ENCODE results near the gene KCND1. TPM values are rescaled to one million over a fixed set of nuclear protein-coding genes. Genes with fewer than 3 reads are reported as not detected.

Gene KCND1
- total and polyA plus RNA-seq, 4 donors = 0.17 to 1.1 (median 0.28) TPM

DNA sequence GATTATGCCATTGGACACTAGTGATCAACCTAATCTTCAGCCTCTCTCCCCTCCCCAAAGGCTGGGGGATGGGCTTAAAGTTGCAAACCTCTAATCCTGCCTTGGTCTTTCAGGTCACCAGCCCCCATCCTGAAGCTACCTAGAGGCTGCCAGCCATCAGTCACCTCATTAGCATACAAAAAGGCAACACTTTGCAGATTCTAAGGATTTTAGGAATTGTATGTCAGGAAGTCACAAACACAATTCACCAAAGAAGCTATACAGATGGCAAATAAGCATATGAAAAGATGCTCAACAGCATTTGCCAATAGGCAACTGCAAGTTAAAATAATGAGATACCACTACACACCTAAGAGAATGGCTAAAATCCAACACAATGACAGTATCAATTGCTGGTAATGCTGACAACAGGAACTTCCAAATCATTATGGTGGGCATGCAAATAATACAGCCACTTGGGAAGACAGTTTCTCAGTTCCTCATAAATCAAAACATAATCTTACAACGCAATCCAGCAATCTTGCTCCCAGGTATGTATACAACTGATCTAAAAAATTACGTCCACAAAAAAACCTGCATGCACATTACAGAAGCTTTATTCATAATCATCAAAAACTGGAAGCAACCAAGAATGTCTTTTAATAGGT, 43.8 kb downstream of the KCND1 start:
- Histone ChIP-seq H3K9ac (ENCODE audit: low read depth in 1 of 2, low read length in 2 of 2) (no peak overlapping the region), H3K4me3 (ENCODE audit: low read depth in 1 of 3, low read length in 3 of 3) (no peak overlapping the region), H3K27me3 (ENCODE audit: control insufficient read depth in 4 of 4, insufficient read depth in 4 of 4, low read length in 3 of 4) (no peaks in the 10 kb centered on the region), H3K4me1 (ENCODE audit: control insufficient read depth in 4 of 4, insufficient read depth in 4 of 4, low read length in 3 of 4) (no peaks in the 10 kb centered on the region), H3K9me3 (ENCODE audit: control insufficient read depth in 4 of 4, low read length in 3 of 4) (no peaks in the 10 kb centered on the region), H3K36me3 (ENCODE audit: control insufficient read depth in 4 of 4, insufficient read depth in 3 of 4, low read depth in 1 of 4, low read length in 3 of 4) (peaks cover 7 to 30% (median 10%) of the 10 kb centered on the region in 4 donors), H3K27ac (ENCODE audit: low read depth in 1 of 2, low read length in 2 of 2) (no peak overlapping the region)
- TF ChIP-seq GABPA (IDR thresholded peaks at IDR 0.05 in 1 of 2, conservative IDR thresholded peaks at IDR 0.05 in 1 of 2) (no peak), HNF4G (IDR thresholded peaks at IDR 0.05) (no peak), RXRA (IDR thresholded peaks at IDR 0.05) (no peak), JUND (IDR thresholded peaks at IDR 0.05) (no peak), YY1 (IDR thresholded peaks at IDR 0.05) (no peak), NR2F2 (IDR thresholded peaks at IDR 0.05) (no peak), FOXA1 (IDR thresholded peaks at IDR 0.05) (no peak), FOXA2 (IDR thresholded peaks at IDR 0.05) (no peak), SP1 (IDR thresholded peaks at IDR 0.05) (no peak), TAF1 (conservative IDR thresholded peaks at IDR 0.05) (no peak), HNF4A (conservative IDR thresholded peaks at IDR 0.05) (no peak), EGR1 (IDR thresholded peaks at IDR 0.05; ENCODE audit: low read depth in 2 of 2) (no peak), RAD21 (IDR thresholded peaks at IDR 0.05) (no peak)
- TF ChIP-seq, protein P1, sequence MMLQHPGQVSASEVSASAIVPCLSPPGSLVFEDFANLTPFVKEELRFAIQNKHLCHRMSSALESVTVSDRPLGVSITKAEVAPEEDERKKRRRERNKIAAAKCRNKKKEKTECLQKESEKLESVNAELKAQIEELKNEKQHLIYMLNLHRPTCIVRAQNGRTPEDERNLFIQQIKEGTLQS (IDR thresholded peaks at IDR 0.05) = no peak
- TF ChIP-seq, protein P2, sequence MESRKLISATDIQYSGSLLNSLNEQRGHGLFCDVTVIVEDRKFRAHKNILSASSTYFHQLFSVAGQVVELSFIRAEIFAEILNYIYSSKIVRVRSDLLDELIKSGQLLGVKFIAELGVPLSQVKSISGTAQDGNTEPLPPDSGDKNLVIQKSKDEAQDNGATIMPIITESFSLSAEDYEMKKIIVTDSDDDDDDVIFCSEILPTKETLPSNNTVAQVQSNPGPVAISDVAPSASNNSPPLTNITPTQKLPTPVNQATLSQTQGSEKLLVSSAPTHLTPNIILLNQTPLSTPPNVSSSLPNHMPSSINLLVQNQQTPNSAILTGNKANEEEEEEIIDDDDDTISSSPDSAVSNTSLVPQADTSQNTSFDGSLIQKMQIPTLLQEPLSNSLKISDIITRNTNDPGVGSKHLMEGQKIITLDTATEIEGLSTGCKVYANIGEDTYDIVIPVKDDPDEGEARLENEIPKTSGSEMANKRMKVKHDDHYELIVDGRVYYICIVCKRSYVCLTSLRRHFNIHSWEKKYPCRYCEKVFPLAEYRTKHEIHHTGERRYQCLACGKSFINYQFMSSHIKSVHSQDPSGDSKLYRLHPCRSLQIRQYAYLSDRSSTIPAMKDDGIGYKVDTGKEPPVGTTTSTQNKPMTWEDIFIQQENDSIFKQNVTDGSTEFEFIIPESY (IDR thresholded peaks at IDR 0.05) = no peak
- TF ChIP-seq, protein P3, sequence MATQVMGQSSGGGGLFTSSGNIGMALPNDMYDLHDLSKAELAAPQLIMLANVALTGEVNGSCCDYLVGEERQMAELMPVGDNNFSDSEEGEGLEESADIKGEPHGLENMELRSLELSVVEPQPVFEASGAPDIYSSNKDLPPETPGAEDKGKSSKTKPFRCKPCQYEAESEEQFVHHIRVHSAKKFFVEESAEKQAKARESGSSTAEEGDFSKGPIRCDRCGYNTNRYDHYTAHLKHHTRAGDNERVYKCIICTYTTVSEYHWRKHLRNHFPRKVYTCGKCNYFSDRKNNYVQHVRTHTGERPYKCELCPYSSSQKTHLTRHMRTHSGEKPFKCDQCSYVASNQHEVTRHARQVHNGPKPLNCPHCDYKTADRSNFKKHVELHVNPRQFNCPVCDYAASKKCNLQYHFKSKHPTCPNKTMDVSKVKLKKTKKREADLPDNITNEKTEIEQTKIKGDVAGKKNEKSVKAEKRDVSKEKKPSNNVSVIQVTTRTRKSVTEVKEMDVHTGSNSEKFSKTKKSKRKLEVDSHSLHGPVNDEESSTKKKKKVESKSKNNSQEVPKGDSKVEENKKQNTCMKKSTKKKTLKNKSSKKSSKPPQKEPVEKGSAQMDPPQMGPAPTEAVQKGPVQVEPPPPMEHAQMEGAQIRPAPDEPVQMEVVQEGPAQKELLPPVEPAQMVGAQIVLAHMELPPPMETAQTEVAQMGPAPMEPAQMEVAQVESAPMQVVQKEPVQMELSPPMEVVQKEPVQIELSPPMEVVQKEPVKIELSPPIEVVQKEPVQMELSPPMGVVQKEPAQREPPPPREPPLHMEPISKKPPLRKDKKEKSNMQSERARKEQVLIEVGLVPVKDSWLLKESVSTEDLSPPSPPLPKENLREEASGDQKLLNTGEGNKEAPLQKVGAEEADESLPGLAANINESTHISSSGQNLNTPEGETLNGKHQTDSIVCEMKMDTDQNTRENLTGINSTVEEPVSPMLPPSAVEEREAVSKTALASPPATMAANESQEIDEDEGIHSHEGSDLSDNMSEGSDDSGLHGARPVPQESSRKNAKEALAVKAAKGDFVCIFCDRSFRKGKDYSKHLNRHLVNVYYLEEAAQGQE (IDR thresholded peaks at IDR 0.05) = no peak
- TF ChIP-seq, protein P4, sequence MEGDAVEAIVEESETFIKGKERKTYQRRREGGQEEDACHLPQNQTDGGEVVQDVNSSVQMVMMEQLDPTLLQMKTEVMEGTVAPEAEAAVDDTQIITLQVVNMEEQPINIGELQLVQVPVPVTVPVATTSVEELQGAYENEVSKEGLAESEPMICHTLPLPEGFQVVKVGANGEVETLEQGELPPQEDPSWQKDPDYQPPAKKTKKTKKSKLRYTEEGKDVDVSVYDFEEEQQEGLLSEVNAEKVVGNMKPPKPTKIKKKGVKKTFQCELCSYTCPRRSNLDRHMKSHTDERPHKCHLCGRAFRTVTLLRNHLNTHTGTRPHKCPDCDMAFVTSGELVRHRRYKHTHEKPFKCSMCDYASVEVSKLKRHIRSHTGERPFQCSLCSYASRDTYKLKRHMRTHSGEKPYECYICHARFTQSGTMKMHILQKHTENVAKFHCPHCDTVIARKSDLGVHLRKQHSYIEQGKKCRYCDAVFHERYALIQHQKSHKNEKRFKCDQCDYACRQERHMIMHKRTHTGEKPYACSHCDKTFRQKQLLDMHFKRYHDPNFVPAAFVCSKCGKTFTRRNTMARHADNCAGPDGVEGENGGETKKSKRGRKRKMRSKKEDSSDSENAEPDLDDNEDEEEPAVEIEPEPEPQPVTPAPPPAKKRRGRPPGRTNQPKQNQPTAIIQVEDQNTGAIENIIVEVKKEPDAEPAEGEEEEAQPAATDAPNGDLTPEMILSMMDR (IDR thresholded peaks at IDR 0.05; ENCODE audit: low read depth, low read length, missing input control) = no peak
- TF ChIP-seq, protein P5, sequence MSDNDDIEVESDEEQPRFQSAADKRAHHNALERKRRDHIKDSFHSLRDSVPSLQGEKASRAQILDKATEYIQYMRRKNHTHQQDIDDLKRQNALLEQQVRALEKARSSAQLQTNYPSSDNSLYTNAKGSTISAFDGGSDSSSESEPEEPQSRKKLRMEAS (IDR thresholded peaks at IDR 0.05) = no peak
- 93% methylated on average over 2 of the region's 2 CpGs for WGBS
- DNase-seq (ENCODE audit: low spot score) = no peak
